ENCODE measurements around the gene CSNK1G1.

GRCh38 chr15:64361259-64361658 lies 5.3 kb upstream of the CSNK1G1 start:
- TF ChIP-seq CTCF (IDR thresholded peaks at IDR 0.05; ENCODE audit: low read length) (no peak), EZH2 (optimal IDR thresholded peaks at IDR 0.05; ENCODE audit: low read depth, low read length) (no peak)
